ENCODE measurements around the gene VTCN1. TPM values are rescaled to one million over a fixed set of nuclear protein-coding genes. Genes with fewer than 3 reads are reported as not detected.

Gene VTCN1
- total and polyA plus RNA-seq, 2 of the 13 experiments (the other 11 are each of a cell fraction or from before 2014, with no cell fraction given), result not detected

GRCh38 chr1:117121589-117122329 lies 89.0 kb downstream of the VTCN1 start, which contains the start of gene TRIM45 (continued):
- TF ChIP-seq HDAC6 (IDR thresholded peaks at IDR 0.05; ENCODE audit: low read depth, low read length) (no peak), ZMYM3 (CRISPR knock-in tag; IDR thresholded peaks at IDR 0.05) (peak; percentile 15; the same call in 1 of the 2 replicates), ZNF564 (CRISPR knock-in tag; IDR thresholded peaks at IDR 0.05) (peak; percentile 56), NFATC3 (CRISPR knock-in tag; IDR thresholded peaks at IDR 0.05) (no peak), SMC3 (IDR thresholded peaks at IDR 0.05; ENCODE audit: low read length) (peak; percentile 3; the same call in 1 of the 2 replicates), ZBTB38 (CRISPR knock-in tag; IDR thresholded peaks at IDR 0.05) (peak; percentile 82; the same call in 1 of the 2 replicates), ZNF207 (IDR thresholded peaks at IDR 0.05; ENCODE audit: borderline replicate concordance) (no peak), PLRG1 (conservative IDR thresholded peaks at IDR 0.05) (no peak), ZNF788 (CRISPR knock-in tag; IDR thresholded peaks at IDR 0.05; ENCODE audit: borderline replicate concordance) (no peak), ZBTB43 (CRISPR knock-in tag; conservative IDR thresholded peaks at IDR 0.05) (0 out of 2 replicates have a peak, but pooled peaks have one; percentile 14), GFI1 (CRISPR knock-in tag; IDR thresholded peaks at IDR 0.05; ENCODE audit: borderline replicate concordance) (no peak), HINFP (CRISPR knock-in tag; IDR thresholded peaks at IDR 0.05; ENCODE audit: low read depth) (no peak), ARNT2 (CRISPR knock-in tag; IDR thresholded peaks at IDR 0.05; ENCODE audit: low read depth) (no peak; the same call in 1 of the 2 replicates), ZNF496 (CRISPR knock-in tag; IDR thresholded peaks at IDR 0.05; ENCODE audit: insufficient replicate concordance) (no peak), WIZ (CRISPR knock-in tag; IDR thresholded peaks at IDR 0.05) (no peak), CREB3 (CRISPR knock-in tag; IDR thresholded peaks at IDR 0.05) (no peak), REXO4 (CRISPR knock-in tag; IDR thresholded peaks at IDR 0.05; ENCODE audit: borderline replicate concordance) (no peak), SMAD9 (CRISPR knock-in tag; IDR thresholded peaks at IDR 0.05) (no peak), ZNF839 (CRISPR knock-in tag; IDR thresholded peaks at IDR 0.05; ENCODE audit: borderline replicate concordance) (no peak), ZNF570 (CRISPR knock-in tag; IDR thresholded peaks at IDR 0.05; ENCODE audit: borderline replicate concordance) (no peak), MXD3 (CRISPR knock-in tag; IDR thresholded peaks at IDR 0.05) (no peak; the same call in 1 of the 2 replicates)
- TF ChIP-seq, protein P1, sequence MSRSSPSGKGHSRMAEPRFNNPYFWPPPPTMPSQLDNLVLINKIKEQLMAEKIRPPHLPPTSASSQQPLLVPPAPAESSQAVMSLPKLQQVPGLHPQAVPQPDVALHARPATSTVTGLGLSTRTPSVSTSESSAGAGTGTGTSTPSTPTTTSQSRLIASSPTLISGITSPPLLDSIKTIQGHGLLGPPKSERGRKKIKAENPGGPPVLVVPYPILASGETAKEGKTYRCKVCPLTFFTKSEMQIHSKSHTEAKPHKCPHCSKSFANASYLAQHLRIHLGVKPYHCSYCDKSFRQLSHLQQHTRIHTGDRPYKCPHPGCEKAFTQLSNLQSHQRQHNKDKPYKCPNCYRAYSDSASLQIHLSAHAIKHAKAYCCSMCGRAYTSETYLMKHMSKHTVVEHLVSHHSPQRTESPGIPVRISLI (CRISPR knock-in tag; IDR thresholded peaks at IDR 0.05; ENCODE audit: borderline replicate concordance), result no peak

All from HepG2 (cell line).